Activated CD8-positive, alpha-beta memory T cell treated with anti-CD3 and anti-CD28 coated beads for 24 hours (primary cell): ENCODE data around the gene HAPLN3.

ENCODE experiments used
- DNase-seq: peaks from one replicate; pipeline ENCODE4 v3.0.0-alpha.2; 2020

HAPLN3 gene

GRCh38 chr15:88891540-88892254 is 3.6 kb downstream of the HAPLN3 start:
- DNase-seq, result no peak

DNA sequence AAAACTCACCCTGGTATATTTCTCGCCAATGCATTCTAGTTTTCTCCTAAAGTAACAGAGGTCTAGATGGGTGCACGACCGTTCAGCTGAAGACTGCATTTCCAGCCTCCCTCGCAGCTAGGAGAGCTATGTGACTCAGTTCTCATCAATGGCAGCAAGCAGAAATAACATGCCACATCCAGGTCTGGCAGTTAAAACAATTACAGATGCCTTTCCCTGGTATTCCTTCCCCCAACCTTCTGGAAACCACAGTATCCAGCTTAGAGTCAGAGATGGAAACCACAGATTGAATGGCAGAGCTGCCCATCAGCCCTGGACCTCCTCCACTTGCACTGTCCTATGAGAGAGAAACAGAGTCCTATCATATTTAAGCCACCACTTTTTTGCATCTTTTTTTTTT is 4.8 kb downstream of the HAPLN3 start:
- no peak for DNase-seq

GRCh38 chr15:88888719-88889118 is 6.6 kb downstream of the HAPLN3 start:
- DNase-seq, result no peak

- no peak for DNase-seq
Observed at GRCh38 chr15:88887068-88887580, 8.2 kb downstream of the HAPLN3 start.

DNA sequence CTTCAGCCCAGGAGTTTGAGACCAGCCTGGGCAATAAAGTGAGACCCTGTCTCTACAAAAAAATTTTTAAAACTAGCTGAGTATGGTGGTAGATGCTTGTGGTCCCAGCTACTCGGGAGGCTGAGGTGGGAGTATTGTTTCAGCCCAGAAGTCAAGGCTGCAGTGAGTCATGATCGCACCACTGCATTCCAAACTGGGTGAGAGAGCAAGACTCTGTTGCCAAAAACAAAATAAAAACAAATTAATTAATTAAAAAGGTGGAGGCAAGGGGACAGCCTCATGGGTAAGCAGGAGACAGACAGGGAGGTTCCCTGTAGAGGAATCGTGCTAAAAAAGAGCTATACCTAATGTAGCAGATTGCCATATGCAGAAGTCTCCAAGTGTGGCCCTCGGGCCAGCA is 12.6 kb downstream of the HAPLN3 start:
- no peak for DNase-seq

DNA sequence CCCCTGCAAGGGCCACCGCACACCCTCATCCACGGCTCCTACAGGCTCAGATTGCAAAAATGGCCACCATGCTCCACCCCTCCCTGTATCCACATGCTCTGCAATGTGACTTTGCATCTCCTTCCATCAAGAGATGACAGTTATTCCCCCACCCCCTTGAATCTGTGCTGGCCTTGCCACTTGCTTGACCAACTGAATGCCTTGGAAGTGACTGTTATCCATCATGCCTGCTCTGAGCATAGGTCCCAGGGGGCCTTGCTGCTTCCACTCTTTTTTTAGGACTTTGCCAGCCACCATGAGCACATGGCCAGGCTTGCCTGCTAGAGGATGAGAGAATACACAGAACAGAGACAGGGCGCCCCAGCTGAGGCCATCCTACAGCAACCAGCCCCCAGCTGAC is 13.6 kb downstream of the HAPLN3 start:
- no peak for DNase-seq

DNA sequence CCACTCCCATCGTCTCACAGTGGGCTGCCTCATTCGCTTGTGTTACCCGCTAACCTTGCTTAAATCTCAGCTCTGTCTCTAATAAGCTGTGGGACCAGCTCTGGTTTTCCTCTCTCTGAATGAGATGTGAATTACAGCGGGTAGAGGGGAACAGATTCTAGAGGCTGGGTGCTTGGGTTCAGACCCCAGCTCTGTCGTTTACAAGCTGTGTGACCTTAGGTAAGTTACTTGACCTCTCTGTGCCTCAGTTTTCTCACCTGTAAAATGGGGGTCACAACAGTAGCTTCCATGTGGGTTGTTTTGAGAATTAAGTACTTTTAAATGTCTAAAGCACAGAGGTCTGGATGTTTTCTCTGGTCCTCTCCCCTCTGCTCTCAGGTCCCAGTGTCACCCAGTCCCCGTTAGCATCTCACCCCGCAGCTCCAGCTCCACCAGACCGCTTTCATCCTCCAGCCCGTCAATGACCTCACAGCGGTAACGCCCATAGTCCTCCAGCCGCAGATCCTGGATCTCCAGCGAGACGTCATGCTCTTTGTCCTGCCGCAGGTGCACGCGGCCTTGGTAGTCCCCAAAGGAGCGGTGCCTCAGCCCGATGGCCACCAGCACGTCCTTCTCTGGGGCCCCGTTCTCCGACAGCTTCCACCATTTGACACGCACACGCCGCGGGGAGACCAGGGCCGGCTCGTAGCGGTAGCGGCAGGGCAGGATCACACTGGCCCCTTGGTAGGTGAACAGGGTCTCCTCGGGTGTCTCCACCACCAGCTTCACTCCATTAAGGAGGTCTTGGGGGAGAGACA is 14.2 kb downstream of the HAPLN3 start:
- DNase-seq, result no peak

DNA sequence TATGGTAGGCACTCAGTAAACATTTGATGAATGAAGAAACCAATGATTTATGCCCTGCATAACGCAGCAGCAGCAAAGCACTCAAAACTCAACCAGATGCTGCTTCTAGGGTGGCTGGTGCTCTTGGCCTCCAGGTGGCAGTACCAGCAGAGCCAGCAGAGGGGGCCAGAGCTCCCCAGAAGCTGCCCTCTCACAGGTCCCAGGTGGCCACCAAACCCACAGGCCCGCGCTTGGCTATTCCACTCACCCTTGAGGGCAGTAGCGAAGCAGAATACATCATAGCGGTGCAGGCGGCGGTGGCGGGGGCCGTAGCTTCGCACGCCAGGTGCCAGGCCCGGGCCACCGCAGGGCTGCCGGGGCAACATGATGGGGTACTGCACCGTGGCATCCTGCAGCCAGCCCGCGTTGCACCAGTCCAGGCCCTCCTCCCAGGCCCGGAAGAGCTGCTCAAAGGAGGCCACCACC is 16.6 kb downstream of the HAPLN3 start:
- DNase-seq, result peak; percentile 64

- DNase-seq, result no peak
Observed at GRCh38 chr15:88877906-88878305, 17.4 kb downstream of the HAPLN3 start.

- no peak for DNase-seq
Observed at GRCh38 chr15:88877415-88877814, 17.9 kb downstream of the HAPLN3 start.

DNA sequence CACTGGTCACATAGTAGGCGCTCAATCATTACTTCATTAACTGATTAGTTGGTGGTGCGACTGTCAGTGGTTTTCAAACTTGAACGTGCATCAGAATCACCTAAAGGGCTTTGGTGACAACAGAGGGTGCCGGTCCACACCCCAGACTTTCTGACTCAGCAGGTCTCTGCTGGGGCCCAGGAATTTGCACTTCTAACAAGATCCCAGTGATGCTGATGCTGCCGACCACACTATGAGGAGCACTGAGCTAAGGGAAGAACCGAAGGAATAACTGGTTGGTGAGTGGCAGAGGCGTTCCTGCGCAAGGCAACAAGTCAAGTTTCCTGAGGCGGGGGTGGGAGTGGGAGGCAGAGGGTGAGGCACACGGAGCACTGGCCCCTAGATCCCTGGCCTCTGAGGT is 18.8 kb downstream of the HAPLN3 start:
- DNase-seq, result no peak

- no peak for DNase-seq
Observed at GRCh38 chr15:88874684-88875083, 20.7 kb downstream of the HAPLN3 start.

- no peak for DNase-seq
Observed at GRCh38 chr15:88874275-88874674, 21.1 kb downstream of the HAPLN3 start.

DNA sequence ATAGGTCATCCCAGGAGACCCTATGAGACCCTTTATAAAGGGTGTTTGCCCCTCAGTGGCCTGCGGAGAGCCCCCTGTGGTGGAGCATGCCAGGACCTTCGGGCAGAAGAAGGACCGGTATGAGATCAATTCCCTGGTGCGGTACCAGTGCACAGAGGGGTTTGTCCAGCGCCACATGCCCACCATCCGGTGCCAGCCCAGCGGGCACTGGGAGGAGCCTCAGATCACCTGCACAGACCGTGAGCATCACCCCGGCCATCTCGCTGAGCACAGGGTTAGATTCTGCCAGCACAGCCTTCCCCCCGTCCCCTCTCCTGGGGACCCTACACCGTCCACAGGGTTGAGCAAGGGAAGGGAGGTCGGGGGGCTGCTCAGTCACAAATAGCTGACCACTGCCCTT is 21.6 kb downstream of the HAPLN3 start:
- DNase-seq, result no peak

DNA sequence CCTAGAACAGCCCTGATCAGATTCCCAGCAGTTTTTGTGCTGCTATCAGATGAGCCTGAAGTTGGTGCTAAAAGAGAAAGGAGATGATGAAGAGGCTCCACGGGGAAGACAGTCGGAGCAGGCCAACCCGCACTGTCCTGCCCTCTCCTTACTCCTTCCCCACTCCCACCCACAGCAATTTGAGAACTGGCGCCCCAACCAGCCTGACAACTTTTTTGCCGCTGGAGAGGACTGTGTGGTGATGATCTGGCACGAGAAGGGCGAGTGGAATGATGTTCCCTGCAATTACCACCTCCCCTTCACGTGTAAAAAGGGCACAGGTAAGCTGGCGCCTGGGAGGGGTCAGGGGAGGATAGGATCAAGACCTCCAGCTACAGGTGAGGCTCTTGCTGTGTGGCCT is 22.6 kb downstream of the HAPLN3 start:
- no peak for DNase-seq

GRCh38 chr15:88872106-88872505 is 23.2 kb downstream of the HAPLN3 start:
- no peak for DNase-seq

- no peak for DNase-seq
Observed at GRCh38 chr15:88871313-88871712, 24.0 kb downstream of the HAPLN3 start.

DNA sequence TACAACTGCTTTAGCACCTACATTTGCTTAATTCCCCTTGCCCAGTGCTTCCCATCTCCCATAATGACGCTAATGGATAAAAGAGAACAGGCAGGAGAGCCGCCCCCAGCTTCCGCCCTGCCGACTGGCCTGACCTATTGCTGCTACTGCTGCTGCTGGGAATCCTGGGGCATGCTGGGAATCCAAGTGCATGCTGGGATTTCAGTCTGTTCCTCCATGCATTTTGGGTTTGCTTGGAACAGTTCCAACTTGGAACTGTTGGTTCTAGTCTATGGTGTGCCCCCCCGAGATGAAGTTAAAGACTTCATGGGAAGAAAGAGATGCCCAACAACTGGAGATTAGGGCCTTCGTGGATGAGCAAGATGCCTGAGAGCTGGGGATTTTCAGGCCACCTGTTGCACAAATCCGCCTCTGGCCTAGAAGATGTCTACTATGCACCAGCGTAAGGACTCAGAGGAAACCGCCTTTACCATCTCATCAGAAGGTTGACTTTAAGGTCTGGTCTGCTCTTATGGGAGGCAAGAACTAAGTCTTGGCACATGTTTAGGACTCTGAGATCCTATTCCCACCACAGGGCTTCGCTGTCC is 29.0 kb downstream of the HAPLN3 start:
- no peak for DNase-seq

- no peak for DNase-seq
Observed at GRCh38 chr15:88865498-88866099, 29.7 kb downstream of the HAPLN3 start.

- DNase-seq, result no peak
Observed at GRCh38 chr15:88864861-88865497, 30.4 kb downstream of the HAPLN3 start.

DNA sequence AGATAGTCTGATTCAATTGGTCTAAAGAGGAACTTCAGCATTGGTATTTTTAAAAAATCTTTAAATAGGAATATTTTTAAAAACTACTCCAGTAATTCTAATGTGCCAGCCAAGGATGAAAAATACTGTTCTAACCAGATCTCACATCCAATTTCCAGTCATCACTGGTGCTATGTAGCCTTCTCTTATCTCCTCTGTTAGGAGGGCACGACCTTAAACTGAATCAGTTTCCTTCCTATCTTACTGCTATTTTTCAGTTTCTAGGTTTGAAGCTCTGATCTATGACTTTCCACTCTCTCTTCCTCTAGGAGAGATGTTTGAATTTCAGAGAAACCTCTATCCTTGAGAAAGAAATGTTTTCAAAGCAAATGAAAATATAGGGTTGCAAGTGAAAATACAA is 31.9 kb downstream of the HAPLN3 start:
- DNase-seq, result no peak

DNA sequence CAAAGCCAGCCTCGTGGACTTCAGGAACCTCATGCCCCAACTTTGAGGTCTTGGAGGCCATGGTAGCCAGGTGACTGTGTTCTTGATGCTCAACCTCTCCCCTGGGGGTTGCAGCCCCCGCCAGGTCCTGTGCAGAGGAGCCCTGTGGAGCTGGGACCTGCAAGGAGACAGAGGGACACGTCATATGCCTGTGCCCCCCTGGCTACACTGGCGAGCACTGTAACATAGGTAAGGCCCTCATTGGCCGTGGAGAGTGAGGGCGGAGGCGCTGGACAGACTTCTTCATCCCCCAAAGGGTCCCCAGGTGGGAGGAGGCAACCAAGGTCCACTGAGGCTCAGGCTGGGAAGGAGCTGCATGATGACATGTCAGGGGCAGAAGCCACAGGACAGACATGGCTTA is 35.1 kb downstream of the HAPLN3 start:
- DNase-seq, result no peak

- no peak for DNase-seq
Observed at GRCh38 chr15:88859550-88859949, 35.8 kb downstream of the HAPLN3 start.
